ENCODE measurements around the gene MZT2B. TPM values are rescaled to one million over a fixed set of nuclear protein-coding genes. Genes with fewer than 3 reads are reported as not detected.
"Not testable (repeated sequence)": the region's sequence is repeated elsewhere in the genome, so short reads cannot be mapped to it uniquely, and the experiment has no call there.

MZT2B gene
- total RNA-seq, 3 donors from 2014 or later (not counting 1 experiment from before 2014, with no cell fraction given) = 101 to 152 (median 133) TPM

- DNase-seq = no peak
- H3K36me3 Mint-ChIP-seq = no peaks in the 10 kb centered on the region
- no peak overlapping the region for H3K27ac ChIP-seq (ENCODE audit: low read length)
- H3K4me3 Mint-ChIP-seq = no peak overlapping the region
- no peak for ATAC-seq
- TF ChIP-seq CTCF (IDR thresholded peaks at IDR 0.05) = no peak
- peaks cover 9% of the 10 kb centered on the region for H3K4me1 ChIP-seq (ENCODE audit: control insufficient read depth, insufficient read depth, low read length)
- WGBS (ENCODE audit: insufficient coverage) = 94% methylated on average over 23 of the region's 25 CpGs
- intact Hi-C loops (cut with micrococcal nuclease) = no loop called here
- H3K9me3 ChIP-seq (ENCODE audit: control insufficient read depth, insufficient read depth, low read length) = no peaks in the 10 kb centered on the region
- peaks cover 3 to 7% of the 10 kb centered on the region in 2 donors for H3K4me1 Mint-ChIP-seq
- no peaks in the 10 kb centered on the region for H3K27me3 Mint-ChIP-seq (ENCODE audit: low read depth in 2 of 2)
- peaks cover 22% of the 10 kb centered on the region for H3K36me3 ChIP-seq (ENCODE audit: control insufficient read depth, insufficient read depth, low read length)
- no peak overlapping the region for H3K27ac Mint-ChIP-seq
- no peak overlapping the region for H3K4me3 ChIP-seq (ENCODE audit: low read length)
- no peaks in the 10 kb centered on the region for H3K27me3 ChIP-seq (ENCODE audit: control insufficient read depth, insufficient read depth, low read length)
- H3K9me3 Mint-ChIP-seq = no peaks in the 10 kb centered on the region
Observed at GRCh38 chr2:130152816-130153595, 29.1 kb upstream of the MZT2B start.

- peaks cover 18% of the 10 kb centered on the region for H3K4me1 ChIP-seq (ENCODE audit: control insufficient read depth, insufficient read depth, low read length)
- H3K9me3 ChIP-seq (ENCODE audit: control insufficient read depth, insufficient read depth, low read length); DNase-seq; H3K4me3 Mint-ChIP-seq; H3K27me3 Mint-ChIP-seq (ENCODE audit: low read depth in 2 of 2); H3K9me3 Mint-ChIP-seq; H3K27ac ChIP-seq (ENCODE audit: low read length); H3K36me3 Mint-ChIP-seq; intact Hi-C loops (cut with micrococcal nuclease); H3K27ac Mint-ChIP-seq; ATAC-seq; H3K27me3 ChIP-seq (ENCODE audit: control insufficient read depth, insufficient read depth, low read length); H3K4me3 ChIP-seq (ENCODE audit: low read length): not testable (repeated sequence)
- peaks cover 22% of the 10 kb centered on the region for H3K36me3 ChIP-seq (ENCODE audit: control insufficient read depth, insufficient read depth, low read length)
- H3K4me1 Mint-ChIP-seq = peaks cover 10 to 14% of the 10 kb centered on the region in 2 donors
- 95% methylated on average over 17 of the region's 23 CpGs for WGBS (ENCODE audit: insufficient coverage)
Observed at GRCh38 chr2:130153721-130154422, 28.2 kb upstream of the MZT2B start.

GRCh38 chr2:130154423-130154770 is 27.7 kb upstream of the MZT2B start:
- H3K9me3 ChIP-seq (ENCODE audit: control insufficient read depth, insufficient read depth, low read length); H3K27ac ChIP-seq (ENCODE audit: low read length); DNase-seq; H3K27me3 ChIP-seq (ENCODE audit: control insufficient read depth, insufficient read depth, low read length); H3K9me3 Mint-ChIP-seq; H3K27me3 Mint-ChIP-seq (ENCODE audit: low read depth in 2 of 2); H3K36me3 Mint-ChIP-seq; H3K4me3 Mint-ChIP-seq; intact Hi-C loops (cut with micrococcal nuclease); ATAC-seq; H3K27ac Mint-ChIP-seq; H3K4me3 ChIP-seq (ENCODE audit: low read length): not testable (repeated sequence)
- peaks cover 21% of the 10 kb centered on the region for H3K4me1 ChIP-seq (ENCODE audit: control insufficient read depth, insufficient read depth, low read length)
- 96% methylated on average over 8 of the region's 8 CpGs for WGBS (ENCODE audit: insufficient coverage)
- peaks cover 22% of the 10 kb centered on the region for H3K36me3 ChIP-seq (ENCODE audit: control insufficient read depth, insufficient read depth, low read length)
- H3K4me1 Mint-ChIP-seq = peaks cover 10 to 14% of the 10 kb centered on the region in 2 donors

- peaks cover 21% of the 10 kb centered on the region for H3K4me1 ChIP-seq (ENCODE audit: control insufficient read depth, insufficient read depth, low read length)
- Mint-ChIP-seq H3K36me3 (no peaks in the 10 kb centered on the region), H3K4me1 (peaks cover 10 to 14% of the 10 kb centered on the region in 2 donors), H3K9me3 (no peaks in the 10 kb centered on the region), H3K27ac (peak overlapping the region in 1 of 2 donors; percentile 76), H3K4me3 (no peak overlapping the region), H3K27me3 (ENCODE audit: low read depth in 2 of 2) (no peaks in the 10 kb centered on the region)
- intact Hi-C loops (cut with micrococcal nuclease) = no loop called here
- no peaks in the 10 kb centered on the region for H3K27me3 ChIP-seq (ENCODE audit: control insufficient read depth, insufficient read depth, low read length)
- ATAC-seq = no peak
- WGBS (ENCODE audit: insufficient coverage) = 98% methylated on average over 29 of the region's 29 CpGs
- no peak for TF ChIP-seq CTCF (IDR thresholded peaks at IDR 0.05)
- no peak overlapping the region for H3K27ac ChIP-seq (ENCODE audit: low read length)
- peaks cover 22% of the 10 kb centered on the region for H3K36me3 ChIP-seq (ENCODE audit: control insufficient read depth, insufficient read depth, low read length)
- no peaks in the 10 kb centered on the region for H3K9me3 ChIP-seq (ENCODE audit: control insufficient read depth, insufficient read depth, low read length)
- H3K4me3 ChIP-seq (ENCODE audit: low read length) = no peak overlapping the region
- DNase-seq = no peak
Observed at GRCh38 chr2:130154773-130155765, 27.0 kb upstream of the MZT2B start.

GRCh38 chr2:130155956-130156623 is 26.0 kb upstream of the MZT2B start:
- Histone ChIP-seq H3K4me1 (ENCODE audit: control insufficient read depth, insufficient read depth, low read length) (peaks cover 21% of the 10 kb centered on the region), H3K36me3 (ENCODE audit: control insufficient read depth, insufficient read depth, low read length) (peaks cover 22% of the 10 kb centered on the region)
- H3K9me3 Mint-ChIP-seq; ATAC-seq; H3K27me3 ChIP-seq (ENCODE audit: control insufficient read depth, insufficient read depth, low read length); H3K4me3 Mint-ChIP-seq; H3K27me3 Mint-ChIP-seq (ENCODE audit: low read depth in 2 of 2); H3K36me3 Mint-ChIP-seq; H3K4me3 ChIP-seq (ENCODE audit: low read length); H3K27ac ChIP-seq (ENCODE audit: low read length); H3K9me3 ChIP-seq (ENCODE audit: control insufficient read depth, insufficient read depth, low read length); intact Hi-C loops (cut with micrococcal nuclease): not testable (repeated sequence)
- DNase-seq = peak in 1 of 2 donors; percentile 48
- 90% methylated on average over 16 of the region's 16 CpGs for WGBS (ENCODE audit: insufficient coverage)
- Mint-ChIP-seq H3K27ac (peak overlapping the region; percentile 46 to 76), H3K4me1 (peaks cover 10 to 14% of the 10 kb centered on the region in 2 donors)

Measured in natural killer cell (primary cell).